ENCODE measurements around the gene CRB3. TPM values are rescaled to one million over a fixed set of nuclear protein-coding genes. Genes with fewer than 3 reads are reported as not detected.

CRB3 gene
- total and polyA plus RNA-seq, 9 of the 15 experiments (the other 6 are each of a cell fraction or from before 2014, with no cell fraction given) = 0.49 TPM; not detected in 8

DNA sequence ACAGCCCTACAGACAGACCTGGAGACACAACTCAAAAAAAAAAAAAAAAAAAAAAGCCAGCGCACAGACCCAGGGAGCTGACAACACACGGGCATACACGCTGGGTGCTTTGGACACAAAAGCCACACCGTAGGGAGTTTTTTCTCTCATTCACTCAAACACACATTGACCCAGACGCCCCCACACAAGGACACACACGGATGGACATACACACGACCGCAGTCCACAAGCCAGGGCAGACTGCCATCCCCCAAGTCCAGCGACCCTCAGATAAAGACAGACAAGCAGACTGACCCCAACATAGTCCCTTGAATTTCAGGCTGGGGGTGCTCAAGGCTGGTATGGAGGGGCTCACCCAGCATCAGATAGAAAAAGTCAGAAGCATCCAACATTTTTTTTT, 50.0 kb downstream of the CRB3 start (continued):
- no peak for TF ChIP-seq EP400 (IDR thresholded peaks at IDR 0.05)
- TF ChIP-seq, protein P1, sequence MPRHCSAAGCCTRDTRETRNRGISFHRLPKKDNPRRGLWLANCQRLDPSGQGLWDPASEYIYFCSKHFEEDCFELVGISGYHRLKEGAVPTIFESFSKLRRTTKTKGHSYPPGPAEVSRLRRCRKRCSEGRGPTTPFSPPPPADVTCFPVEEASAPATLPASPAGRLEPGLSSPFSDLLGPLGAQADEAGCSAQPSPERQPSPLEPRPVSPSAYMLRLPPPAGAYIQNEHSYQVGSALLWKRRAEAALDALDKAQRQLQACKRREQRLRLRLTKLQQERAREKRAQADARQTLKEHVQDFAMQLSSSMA (CRISPR knock-in tag; IDR thresholded peaks at IDR 0.05) = no peak

DNA sequence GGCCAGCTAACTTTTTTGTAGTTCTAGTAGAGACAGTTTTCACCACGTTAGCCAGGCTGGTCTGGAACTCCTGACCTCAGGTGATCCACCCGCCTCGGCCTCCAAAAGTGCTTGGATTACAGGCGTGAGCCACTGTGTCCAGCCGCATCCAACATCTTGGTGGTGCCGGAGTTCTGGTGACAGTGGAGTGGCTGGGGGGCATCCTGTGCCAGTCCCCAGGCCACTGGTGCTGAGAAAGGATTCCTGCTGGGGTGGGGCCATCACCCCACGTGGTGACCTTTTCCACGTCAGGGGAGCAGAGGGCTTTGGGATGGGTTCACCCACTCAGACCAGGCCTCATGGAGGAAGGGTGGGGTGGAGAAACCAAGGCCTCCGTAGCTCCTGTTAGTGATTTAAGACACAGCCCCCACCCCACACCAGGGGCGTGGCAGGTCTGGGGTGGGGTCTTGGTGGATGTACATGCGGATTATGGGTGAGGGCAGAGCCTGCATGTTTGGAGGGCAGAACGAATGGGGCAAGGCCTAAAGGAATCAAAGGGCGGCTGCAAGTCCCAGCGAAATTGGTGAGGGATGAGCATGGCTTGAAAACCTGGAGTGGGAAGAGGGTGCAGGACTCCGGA, 51.0 kb downstream of the CRB3 start:
- Histone ChIP-seq H3K9me1 (ENCODE audit: control insufficient read depth, insufficient read depth, low read length) (no peaks in the 10 kb centered on the region), H2AFZ (ENCODE audit: low read depth, low read length) (no peak overlapping the region), H4K20me1 (replicated peaks; ENCODE audit: control insufficient read depth, insufficient read depth, low read length) (no peaks in the 10 kb centered on the region), H3K4me2 (ENCODE audit: insufficient read depth, low read length) (no peak overlapping the region), H3K27ac (ENCODE audit: extremely low read depth, low read depth, low read length) (no peak overlapping the region), H3K4me3 (no peak overlapping the region), H3K4me1 (replicated peaks in 1 of 2; ENCODE audit: control insufficient read depth in 2 of 2, insufficient read depth in 2 of 2, low read length in 2 of 2) (peaks cover 7 to 37% of the 10 kb centered on the region in 2 experiments; a peak in 4 of 5 replicates), H3K36me3 (ENCODE audit: control insufficient read depth, insufficient read depth, low read length) (no peaks in the 10 kb centered on the region), H3K9ac (ENCODE audit: insufficient read depth in 1 of 2, low read depth in 2 of 2, low read length in 2 of 2) (peak overlapping the region in 1 of 2 experiments; percentile 20; a peak in 1 of 4 replicates), H3K9me3 (replicated peaks; ENCODE audit: control insufficient read depth, insufficient read depth, low read depth, low read length) (no peaks in the 10 kb centered on the region), H3K27me3 (ENCODE audit: control insufficient read depth in 2 of 2, insufficient read depth in 2 of 2, low read length in 2 of 2) (no peaks in the 10 kb centered on the region), H3K79me2 (ENCODE audit: control insufficient read depth, insufficient read depth, low read length) (no peaks in the 10 kb centered on the region)
- ChIA-PET CTCF (ENCODE audit: low intra/inter-chr PET ratio) (no interaction called here), POLR2A (no interaction called here)
- TF ChIP-seq, protein P2, sequence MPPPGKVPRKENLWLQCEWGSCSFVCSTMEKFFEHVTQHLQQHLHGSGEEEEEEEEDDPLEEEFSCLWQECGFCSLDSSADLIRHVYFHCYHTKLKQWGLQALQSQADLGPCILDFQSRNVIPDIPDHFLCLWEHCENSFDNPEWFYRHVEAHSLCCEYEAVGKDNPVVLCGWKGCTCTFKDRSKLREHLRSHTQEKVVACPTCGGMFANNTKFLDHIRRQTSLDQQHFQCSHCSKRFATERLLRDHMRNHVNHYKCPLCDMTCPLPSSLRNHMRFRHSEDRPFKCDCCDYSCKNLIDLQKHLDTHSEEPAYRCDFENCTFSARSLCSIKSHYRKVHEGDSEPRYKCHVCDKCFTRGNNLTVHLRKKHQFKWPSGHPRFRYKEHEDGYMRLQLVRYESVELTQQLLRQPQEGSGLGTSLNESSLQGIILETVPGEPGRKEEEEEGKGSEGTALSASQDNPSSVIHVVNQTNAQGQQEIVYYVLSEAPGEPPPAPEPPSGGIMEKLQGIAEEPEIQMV (tag; conservative IDR thresholded peaks at IDR 0.05; ENCODE audit: low read depth) = no peak
- TF ChIP-seq SIX5 (IDR thresholded peaks at IDR 0.05; ENCODE audit: borderline replicate concordance in 1 of 2, insufficient read depth in 1 of 2, low read depth in 1 of 2, low read length in 2 of 2) (no peak), NR1H2 (CRISPR knock-in tag; IDR thresholded peaks at IDR 0.05) (no peak), LARP7 (IDR thresholded peaks at IDR 0.05) (no peak)
- TF ChIP-seq, protein P3, sequence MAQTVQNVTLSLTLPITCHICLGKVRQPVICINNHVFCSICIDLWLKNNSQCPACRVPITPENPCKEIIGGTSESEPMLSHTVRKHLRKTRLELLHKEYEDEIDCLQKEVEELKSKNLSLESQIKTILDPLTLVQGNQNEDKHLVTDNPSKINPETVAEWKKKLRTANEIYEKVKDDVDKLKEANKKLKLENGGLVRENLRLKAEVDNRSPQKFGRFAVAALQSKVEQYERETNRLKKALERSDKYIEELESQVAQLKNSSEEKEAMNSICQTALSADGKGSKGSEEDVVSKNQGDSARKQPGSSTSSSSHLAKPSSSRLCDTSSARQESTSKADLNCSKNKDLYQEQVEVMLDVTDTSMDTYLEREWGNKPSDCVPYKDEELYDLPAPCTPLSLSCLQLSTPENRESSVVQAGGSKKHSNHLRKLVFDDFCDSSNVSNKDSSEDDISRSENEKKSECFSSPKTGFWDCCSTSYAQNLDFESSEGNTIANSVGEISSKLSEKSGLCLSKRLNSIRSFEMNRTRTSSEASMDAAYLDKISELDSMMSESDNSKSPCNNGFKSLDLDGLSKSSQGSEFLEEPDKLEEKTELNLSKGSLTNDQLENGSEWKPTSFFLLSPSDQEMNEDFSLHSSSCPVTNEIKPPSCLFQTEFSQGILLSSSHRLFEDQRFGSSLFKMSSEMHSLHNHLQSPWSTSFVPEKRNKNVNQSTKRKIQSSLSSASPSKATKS (CRISPR knock-in tag; IDR thresholded peaks at IDR 0.05) = no peak
- TF ChIP-seq, protein P4, sequence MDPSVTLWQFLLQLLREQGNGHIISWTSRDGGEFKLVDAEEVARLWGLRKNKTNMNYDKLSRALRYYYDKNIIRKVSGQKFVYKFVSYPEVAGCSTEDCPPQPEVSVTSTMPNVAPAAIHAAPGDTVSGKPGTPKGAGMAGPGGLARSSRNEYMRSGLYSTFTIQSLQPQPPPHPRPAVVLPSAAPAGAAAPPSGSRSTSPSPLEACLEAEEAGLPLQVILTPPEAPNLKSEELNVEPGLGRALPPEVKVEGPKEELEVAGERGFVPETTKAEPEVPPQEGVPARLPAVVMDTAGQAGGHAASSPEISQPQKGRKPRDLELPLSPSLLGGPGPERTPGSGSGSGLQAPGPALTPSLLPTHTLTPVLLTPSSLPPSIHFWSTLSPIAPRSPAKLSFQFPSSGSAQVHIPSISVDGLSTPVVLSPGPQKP (CRISPR knock-in tag; IDR thresholded peaks at IDR 0.05) = no peak
- intact Hi-C loops (cut with micrococcal nuclease) = loop anchor here (5.0 to 10.0 kb wide), 3 partner anchors 87 to 390 kb away; partner anchors contain the start of genes GPR108 and TRIP10
- in situ Hi-C loops (cut with MboI) = no loop called here
- DNase-seq (ENCODE audit: extremely low read depth in 1 of 4, low spot score in 3 of 4) = no peak
- WGBS (ENCODE audit: insufficient coverage, low coverage, missing lambda C conversion rate) = 80% methylated on average over 14 of the region's 15 CpGs
- BruUV-seq (replicated peaks) = no TSS peak
- ATAC-seq = no peak
- no peak for FAIRE-seq

Data from K562 (cell line).